GM18507 (cell line): Measurements from ENCODE around the gene BRAT1.

Source experiments
- DNase-seq: peaks from one replicate; pipeline ENCODE4 v3.0.0; 2011; ENCODE audit warnings: low read depth; ENCODE audit not compliant: insufficient read length; ENCODE audit errors: extremely low spot score
- FAIRE-seq: peaks from 2 replicates; lab custom pipeline; 2011; peaks lifted over from hg19 to GRCh38; lab: Jason Lieb, UNC

The BRAT1 gene

DNA sequence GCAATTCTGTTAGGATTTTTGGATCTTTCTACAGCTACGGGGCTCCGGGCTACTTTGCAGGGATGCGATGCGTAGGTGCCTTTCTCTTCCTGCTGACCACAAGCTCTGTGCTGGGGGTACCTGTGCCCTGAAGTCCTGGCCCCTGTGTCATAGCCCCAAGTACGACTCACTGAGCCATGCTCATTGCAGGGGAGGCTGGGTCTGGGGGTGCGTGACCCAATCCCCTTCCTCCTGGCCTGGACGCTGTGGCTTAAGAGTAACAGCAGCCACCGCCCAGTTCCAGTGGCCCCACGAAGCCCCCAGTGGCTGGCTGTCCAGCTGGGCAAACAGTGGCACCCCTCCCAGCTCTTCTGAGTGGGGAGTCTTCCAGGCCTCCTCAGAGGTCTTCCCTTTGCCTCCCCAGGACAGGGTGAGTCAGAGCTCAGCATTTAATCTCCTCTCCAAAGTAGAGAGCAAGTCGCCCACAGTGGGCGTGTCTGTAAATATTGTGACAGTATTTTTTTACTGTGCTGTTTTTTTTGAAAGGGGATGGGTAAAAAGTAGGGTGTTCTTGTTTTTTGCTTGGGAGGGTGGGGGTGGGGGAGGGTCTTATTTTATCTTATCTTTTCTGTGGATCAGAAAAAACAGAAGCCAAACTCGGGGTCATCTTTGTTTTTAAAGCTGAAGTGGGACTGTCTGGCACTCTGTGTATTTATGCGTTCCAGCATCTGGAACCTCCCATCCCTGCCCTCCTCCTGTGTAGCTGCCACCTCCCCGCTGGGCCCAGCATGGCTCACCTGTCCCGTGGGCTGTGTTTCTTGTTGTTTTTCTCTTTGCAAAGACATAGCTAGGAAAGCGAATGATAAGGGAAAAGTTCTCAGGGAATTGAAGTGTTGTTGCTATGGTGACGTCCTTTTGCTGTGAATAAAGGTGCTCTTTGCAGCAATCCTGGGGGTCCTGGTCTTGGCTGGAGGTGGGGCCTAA is 27.5 kb downstream of the BRAT1 start:
- DNase-seq (no peak), FAIRE-seq (no peak)

DNA sequence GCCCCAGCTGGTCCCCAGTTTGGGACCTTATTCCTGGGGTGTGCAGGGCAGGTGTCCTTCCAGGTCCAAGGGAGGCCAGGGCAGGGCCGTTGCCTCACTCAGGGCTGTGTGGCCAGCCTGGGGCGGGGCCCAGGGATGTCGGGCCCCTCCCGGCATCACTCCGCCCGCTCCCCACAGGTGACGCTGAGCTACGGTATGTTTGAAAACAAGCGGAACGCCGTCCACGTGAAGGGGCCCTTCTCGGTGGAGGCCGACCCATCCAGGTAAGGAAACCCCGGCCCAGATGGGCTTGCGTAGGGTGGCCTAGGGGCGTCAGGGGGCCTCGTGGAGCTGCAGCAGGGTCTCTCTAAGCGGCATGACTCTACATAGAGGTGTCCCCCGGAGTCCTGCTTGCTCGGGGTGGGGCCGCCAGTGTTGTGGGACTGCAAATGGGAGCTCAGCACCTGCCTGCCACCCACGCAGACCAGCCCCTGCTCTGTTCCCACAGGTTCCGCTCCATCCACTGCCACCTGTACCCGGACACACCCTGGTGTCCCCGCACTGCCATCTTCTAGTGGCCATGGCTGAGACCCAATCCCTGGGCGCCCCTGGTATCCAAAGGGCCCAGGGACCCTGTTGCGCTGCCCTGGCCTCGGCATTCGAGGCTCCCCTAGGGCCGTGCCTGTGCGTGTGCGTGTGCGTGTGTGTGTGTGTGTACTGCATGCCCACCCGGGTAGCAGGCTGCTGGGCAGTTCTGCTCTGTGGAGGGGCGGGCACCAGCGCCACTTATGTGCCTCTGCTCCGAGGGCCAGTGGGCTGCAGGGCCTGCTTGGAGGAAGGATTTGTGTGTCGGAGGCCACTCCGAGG is 28.4 kb downstream of the BRAT1 start:
- FAIRE-seq: no peak
- DNase-seq: no peak

DNA sequence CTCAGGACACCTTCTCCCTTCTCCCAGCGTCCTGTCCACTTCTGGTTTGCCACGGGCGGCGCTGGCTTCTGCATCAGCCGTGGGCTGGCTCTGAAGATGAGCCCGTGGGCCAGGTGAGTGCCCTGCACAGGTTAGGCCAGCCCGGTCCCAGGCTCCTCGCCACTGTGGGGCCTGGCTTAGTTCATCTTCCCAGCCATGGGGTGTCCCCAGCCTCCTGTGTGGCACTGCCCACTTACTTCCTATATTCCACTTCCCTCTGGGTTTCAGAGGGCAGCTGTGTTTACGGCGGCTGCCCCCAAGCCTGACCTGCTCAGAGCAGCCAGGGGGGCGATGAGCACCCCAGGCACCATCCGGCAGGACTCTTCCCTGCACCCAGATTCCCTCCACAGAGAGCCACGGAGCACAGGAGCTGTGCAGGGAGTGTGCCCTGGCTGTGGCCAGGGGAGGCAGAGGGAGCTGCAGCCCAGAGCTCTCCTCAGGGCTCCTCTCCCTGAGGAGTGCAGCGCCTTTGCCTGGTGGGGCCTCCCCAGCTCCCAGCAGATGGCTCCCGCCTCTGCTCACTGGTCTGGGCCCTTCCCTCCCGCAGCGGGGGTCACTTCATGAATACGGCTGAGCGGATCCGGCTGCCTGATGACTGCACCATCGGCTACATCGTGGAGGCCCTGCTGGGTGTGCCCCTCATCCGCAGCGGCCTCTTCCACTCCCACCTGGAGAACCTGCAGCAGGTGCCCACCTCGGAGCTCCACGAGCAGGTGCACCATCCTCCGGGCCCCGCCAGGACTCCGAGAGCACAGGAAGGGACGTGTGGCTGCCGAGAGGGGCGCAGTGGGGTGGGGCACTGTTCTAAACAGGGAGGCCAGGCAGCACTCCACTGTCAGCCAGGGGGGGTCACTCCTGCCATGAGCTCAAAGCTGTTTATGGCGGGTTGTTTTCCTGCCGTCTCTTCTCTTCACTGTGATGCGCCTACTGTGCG is 29.4 kb downstream of the BRAT1 start:
- FAIRE-seq (no peak), DNase-seq (no peak)

DNA sequence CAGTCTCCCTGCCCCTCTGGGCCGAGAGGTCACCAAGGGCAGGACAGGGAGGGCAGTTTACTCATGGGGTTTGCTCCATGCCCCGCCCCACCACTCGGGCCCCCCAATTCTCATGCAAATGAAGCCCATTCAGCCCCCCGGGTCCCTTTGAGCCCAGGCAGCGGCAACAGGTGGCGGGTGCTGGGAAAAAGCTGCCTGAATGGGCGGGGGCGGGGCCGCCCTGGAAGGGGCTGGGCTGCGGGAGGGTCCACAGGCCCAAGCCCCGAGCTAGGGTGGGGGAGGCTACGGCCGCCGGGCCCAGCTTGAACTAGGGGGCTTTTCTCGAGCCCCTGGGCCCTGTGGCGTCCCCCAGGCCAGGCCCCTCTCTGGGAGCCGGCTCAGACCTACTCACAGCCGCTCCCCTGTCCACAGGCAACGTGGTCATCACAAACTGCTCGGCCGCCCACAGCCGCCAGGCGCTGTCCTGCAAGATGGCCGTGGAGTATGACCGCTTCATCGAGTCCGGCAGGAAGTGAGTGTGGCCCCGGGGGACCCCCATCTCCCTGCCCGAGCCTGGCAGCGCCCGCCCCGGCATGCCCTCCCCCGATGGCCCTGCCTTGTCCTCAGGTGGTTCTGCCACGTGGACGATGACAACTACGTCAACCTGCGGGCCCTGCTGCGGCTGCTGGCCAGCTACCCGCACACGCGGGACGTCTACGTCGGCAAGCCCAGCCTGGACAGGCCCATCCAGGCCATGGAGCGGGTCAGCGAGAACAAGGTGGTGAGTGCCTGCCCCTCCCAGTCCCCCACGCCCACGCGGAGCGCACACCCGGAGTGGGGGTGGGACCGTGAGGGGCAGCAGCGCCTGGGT is 30.3 kb downstream of the BRAT1 start:
- FAIRE-seq: no peak
- no peak for DNase-seq

DNA sequence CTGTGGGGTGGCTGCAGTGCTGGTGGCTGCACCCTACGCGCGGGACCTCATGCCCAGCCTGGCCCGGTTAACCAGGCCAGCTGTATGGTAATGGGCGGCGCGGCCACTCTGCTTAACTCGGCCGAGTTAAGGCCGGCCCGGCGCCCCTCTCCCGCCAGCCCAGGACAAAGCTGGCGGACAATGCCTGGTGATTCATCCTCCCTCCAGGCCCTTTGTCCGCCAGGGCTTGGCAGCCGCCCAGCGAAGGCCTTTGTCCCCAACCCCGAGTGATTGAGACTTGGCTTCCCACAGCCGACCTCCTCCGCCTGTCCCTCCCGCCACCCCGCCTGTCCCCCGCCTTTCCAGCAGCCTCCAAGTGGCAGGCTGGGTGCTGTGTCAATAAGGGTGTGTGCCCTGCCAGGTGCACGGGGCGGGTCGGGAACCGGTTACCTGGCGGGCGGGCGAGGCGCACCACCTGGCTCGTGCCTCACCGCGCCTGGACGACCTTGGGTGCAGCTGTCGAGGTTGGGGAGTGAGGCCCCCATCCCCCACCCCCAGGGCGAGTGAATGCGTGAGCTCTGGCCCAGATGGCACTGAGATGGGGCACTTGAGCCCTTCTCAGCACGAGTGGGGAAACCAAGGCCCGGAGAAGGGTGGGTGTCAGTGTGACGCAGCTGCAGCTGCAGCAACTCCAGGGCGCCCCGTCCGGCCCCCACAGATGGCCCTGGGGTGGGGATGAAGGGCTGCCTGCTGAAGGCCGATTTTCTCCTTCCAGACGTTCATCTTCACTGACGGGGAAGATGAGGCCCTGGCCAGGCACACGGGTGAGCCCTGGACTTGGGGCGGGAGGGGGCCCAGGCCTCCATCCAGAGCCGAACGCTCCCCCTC is 31.1 kb downstream of the BRAT1 start:
- DNase-seq (no peak), FAIRE-seq (no peak)

DNA sequence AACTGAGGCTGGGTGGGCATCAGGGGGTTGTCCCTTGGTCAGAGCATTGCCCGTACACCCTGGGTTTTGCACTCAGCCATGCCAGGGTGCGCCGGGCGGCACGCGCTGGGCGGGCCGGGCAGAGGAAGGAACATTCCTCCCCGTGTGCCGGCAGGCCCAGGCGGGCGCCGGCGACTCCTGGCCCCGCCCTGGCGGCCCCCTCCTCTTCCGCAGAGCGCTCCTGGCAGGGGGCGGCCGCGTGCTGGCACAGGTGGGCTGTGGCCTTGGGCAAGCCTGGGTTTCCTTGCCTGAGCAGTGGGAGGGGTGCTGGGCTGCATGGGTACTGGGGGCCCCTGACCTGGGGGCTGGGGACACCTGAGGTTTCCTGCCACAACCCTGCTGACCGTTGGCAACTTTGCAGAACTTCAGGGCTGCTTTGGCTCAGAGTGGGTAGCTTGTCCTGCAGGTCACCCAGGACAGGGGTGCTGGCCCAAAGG is 31.8 kb downstream of the BRAT1 start:
- FAIRE-seq (no peak), DNase-seq (no peak)

DNA sequence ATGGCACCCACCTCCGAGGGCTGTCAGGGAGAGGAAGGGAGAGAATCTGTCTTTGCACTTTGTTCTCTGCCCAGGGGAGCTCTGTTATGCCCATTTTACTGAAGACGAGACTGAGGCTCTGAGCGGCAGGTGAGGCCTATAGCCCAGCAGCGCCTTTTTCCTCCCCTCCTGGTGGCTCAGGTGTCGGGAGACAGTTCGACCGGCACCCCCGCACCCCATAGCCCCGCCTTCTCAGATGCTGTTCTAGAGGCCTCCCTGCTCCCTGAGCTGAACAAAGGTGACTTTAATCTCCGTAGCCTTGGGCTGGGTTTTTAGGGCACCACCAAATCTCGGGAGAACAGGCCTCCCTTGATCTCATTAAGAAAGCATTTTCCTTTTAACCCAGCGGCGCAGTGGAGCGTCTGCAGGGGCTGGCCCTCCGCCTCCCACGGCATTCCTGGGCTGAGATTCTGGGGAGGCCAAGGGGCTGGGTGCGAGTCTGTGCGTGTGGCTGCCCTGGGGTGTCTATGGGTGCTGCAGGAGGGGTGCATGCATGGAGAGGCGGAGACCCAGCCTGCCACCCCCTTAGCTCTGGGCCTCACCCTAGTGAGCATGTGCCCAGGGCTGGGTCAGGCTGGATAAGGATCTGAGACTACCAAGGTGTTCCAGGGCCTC is 32.4 kb downstream of the BRAT1 start:
- no peak for DNase-seq
- FAIRE-seq: no peak

DNA sequence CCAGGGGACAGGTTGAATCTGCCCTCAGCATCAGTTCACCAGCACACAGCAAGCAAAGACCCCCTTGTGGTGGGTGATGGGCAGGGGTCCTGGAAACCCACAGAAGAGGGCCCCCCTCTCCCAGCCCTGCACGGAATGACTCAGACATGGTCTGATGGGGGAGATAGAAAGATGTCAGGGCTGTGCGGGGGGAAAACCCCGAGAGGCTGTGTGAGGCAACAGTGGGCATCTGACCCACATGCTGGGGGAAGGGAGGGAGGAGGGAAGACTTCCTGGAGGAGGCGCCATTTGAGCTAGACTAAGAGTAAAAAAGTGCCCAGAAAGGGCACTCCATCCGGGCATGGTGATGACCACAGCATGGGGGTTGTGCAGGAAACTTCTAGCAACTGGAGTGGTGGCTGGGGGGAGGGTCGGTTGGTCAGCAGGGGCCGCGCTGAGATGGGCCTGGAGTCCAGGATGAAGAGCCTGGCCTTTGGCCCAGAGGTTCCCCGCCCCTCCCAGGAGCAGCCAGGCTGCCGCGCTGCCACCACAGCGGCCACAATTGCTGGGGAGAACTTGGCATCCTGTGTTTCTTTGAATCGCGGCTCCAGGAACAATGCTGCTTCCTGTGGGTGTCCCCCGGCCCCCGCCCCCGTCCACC is 33.3 kb downstream of the BRAT1 start:
- peak; percentile 33 for FAIRE-seq
- no peak for DNase-seq

DNA sequence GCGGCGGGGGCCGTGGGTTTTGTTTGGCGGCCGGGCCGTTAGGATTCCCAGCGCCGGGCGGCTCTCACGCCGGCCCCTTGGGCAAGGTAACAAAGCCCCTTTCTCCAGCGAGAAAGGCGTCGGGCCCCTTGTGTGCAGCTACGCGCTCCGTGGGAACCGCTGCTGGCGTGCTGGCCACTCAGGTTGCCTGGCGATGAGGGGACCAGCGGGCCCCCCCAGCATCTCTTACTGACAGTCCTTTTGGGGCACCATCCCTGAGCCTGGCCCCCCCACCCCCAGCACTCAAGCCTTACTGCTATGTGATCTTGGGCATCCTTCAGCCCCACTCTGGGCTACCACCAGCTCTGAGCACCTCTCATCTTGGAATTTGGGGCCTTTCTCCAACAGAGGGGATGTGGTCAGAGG is 34.0 kb downstream of the BRAT1 start:
- FAIRE-seq (no peak), DNase-seq (no peak)

DNA sequence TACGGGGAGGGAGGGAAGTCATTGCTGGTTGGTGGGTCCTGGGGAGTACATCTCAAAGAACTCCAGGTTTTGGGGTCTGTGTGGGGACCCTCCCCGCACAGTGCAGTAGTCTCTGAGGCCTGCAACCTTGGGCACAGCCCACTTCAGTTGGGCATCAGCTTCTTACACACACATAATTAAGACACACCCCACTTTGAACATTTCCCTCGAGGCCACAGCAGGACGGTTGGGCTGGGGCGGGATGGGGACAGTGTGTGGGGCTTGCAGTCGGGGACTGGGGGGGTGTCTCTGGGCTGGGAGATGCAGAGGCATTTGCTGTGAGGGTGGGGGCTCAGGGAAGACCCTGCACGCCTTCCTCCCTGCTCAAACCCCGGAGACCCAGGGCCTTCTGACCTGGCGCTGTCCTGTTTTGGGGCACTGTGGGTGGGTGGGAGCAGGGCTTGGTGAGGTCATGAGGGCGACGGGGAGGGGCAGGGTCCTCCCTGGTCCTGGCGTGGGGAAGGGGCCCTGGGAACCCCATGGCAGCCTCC is 34.5 kb downstream of the BRAT1 start:
- no peak for FAIRE-seq
- DNase-seq: no peak

DNA sequence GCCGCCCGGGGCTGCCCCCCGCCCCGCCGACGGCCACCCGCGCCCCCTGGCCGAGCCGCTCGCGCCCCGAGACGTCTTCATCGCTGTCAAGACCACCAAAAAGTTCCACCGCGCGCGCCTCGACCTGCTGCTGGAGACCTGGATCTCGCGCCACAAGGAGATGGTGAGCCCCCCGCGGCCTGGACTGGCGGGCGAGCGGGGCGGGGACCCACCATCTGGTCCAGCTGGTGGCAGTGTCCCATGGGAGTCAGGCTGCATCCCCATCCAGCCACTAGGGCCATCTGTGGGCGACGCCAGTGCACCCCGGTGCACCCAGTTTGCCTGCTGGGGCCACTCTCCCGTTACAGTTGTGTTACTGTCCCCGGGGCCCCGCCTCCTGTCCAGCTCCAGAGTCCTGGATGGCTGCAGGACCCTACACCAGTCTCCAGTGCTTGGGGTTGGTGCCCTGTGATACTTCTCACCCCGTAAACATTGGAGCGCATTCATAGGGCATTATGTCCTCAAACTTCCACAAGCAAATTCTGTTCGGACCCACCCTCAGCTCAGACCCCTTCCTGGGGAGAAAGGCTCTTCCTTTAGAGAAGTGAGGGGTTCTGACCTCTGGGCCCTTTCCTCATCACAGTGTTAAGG is 35.1 kb downstream of the BRAT1 start:
- DNase-seq (no peak), FAIRE-seq (no peak)

DNA sequence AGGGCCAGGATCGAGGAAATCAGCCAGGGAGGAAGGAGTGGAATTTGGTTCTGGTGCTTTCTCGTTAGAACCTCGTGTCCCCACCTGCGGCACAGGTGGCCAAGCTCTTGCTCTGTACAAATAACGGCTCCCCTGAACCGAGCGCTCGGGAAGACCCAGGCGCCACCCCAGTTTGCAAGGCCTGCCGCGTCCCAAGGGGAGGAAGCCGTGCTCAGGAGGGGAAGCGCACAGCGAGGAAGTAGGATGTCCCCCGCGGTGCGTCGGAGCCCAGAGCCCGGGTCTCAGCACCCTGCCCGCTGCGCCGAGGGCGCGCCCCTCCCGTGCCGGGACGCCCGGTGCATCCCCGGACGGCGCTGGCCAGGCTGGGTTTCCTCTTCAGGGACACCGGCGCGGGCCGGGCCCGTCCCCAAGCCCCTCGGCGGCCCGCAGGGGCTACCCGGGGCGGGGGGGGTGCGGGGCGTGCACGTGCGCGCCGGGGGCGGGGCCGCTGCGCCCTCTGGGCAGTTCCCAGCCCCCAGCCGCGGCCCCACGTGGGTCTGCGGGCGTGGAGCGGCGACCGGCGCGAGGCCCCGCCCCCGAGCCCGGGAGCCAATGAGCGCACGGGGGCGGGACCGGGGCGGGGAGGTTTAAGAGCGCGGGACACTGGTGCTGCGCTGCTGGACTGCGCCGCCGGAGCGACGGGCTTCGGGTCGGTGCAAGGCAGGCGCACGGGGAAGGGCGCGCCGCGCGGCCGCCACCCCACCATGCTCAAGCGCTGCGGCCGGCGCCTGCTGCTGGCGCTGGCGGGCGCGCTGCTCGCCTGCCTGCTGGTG is 36.0 kb downstream of the BRAT1 start, which contains the start of gene LFNG:
Gene LFNG (plus strand): TSS at position 656 of the 812 bp plus-strand sequence. CDS start 88 bp downstream, at position 744.
- FAIRE-seq: peak; percentile 59
- DNase-seq: peak; percentile 97

DNA sequence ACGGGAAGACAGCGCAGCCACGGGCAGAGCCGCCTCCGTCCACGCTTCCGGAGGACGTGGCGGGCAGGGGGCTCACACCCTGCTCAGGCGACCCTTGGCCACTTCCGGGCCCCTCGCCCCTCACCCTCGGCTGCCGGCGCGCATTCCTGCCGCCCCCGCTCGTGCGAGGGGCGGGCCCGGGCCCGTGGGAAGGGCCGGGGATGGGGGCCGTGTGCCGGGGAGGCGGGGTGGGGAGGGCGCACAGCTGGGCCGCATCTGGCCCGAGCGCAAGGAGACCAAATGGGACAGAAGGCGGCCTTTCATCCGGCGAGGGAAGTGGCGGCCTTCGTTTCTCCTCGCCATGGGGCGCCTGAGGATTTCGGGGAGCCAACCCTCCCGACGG is 36.6 kb downstream of the BRAT1 start:
- DNase-seq: no peak
- no peak for FAIRE-seq

DNA sequence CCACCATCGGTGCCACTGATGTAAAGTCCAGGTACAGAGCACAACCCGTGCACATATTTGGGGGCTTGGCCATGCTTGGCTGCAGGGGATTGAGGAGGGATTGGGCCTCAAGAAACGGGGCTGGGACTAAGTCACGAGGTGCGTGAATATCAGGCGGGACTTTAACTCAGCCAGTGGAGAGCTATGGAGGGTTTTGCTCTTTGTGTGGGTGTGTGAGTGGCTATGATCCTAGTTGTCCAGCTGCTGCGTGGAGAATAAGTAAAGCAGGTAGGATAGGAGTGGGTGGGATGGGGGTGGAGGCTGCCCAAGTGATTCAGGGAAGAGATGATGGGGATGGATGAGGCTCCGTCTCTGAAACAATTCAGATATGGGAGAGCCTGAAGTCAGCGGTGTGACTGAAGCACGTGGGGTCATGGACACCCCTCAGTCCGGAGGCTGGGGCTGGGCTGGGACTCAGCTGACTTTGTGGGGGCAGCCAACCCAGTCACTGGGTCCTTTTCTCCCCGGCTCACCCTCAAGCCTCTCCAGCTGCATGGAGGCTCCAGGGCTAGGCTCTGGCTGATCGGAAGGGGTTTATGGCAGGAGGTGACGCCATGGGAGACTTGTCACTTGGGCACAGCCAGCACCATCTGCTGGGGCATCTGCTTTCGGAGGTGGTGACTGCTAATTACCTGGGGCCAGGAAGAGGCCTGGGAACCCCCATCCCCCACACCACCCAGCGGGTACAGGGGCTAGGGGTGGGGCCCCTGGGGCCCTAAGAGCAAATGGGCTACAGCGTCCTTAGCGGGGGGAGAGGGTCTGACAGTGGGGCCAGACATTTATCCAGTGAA is 37.4 kb downstream of the BRAT1 start:
- FAIRE-seq (no peak), DNase-seq (no peak)
